ENCODE measurements around the gene PHC3. TPM values are rescaled to one million over a fixed set of nuclear protein-coding genes. Genes with fewer than 3 reads are reported as not detected.

The PHC3 gene
- total RNA-seq, 1 donor from 2014 or later, result 55.2 TPM

DNA sequence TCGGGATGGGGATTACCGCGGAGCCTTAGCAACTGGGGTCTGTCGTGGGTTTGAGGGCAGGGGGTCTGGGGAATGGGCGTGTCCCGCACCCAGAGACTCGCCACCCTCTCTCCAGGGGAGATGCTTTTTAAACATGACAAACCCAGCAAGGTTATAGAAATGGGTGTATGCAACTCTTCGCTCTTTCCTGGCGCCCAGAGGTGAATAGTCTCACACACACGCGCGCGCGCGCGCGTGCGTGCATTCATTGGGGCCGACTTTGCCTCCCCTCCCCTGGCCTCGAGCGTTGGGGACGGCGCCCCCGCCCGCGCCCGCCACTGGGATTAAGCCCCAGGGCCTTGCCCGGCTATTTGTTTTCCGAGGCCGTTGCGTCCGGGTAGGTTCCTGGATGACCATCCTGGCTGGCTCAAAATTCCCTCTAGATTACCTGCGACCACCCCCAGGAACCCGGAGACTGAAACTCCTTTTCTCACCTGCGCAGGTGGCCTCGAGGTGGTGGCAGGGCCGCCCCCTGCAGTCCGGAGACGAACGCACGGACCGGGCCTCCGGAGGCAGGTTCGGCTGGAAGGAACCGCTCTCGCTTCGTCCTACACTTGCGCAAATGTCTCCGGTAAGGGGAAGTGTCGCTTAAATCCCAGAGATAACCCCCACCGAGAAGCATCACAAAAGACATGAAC is 143.0 kb downstream of the PHC3 start:
- no peak for DNase-seq

Small RNAs within 50 kb of the gene (small RNA-seq; reads per million reads assigned to genes)
- not detected for gene RNU4-38P
- not detected for gene RNU6-315P

Other genes with a start within 250 kb of the PHC3 start
- gene SEC62, start 214.9 kb downstream of the PHC3 start, total RNA-seq, result 106 TPM
- 2.5 TPM for gene GPR160, start 143.7 kb downstream of the PHC3 start, total RNA-seq
- 86.7 TPM for gene PRKCI, start 40.7 kb upstream of the PHC3 start, total RNA-seq
- 134 TPM for gene SKIL, start 176.0 kb upstream of the PHC3 start, total RNA-seq
- 12.3 TPM for gene CLDN11, start 237.1 kb upstream of the PHC3 start, total RNA-seq

All from occipital lobe (tissue), 3 donors.